Vagina (tissue), 2 donors: ENCODE measurements around the gene ZDHHC11. TPM values are rescaled to one million over a fixed set of nuclear protein-coding genes. Genes with fewer than 3 reads are reported as not detected.
"Not testable (repeated sequence)": the region's sequence is repeated elsewhere in the genome, so short reads cannot be mapped to it uniquely, and the experiment has no call there.

Source experiments
- DNase-seq, 2 donors: peaks; one replicate each; pipeline ENCODE4 v3.0.0-alpha.2; 2017; ENCODE audit errors: extremely low spot score in 2 of 2
- H3K27ac ChIP-seq: fragments of 200-600 bp; sonication (generic); one replicate; pipeline ENCODE4 v1.5.1; 2019
- H3K27me3 ChIP-seq: fragments of 200-600 bp; sonication (generic); one replicate; pipeline ENCODE4 v1.5.1; 2019
- H3K36me3 ChIP-seq, 2 donors: fragments of 200-600 bp; sonication (generic); one replicate each; pipeline ENCODE4 v1.5.1; 2017 to 2019
- H3K4me1 ChIP-seq: fragments of 200-600 bp; sonication (generic); one replicate; pipeline ENCODE4 v1.5.1; 2019
- H3K4me3 ChIP-seq, 2 donors: fragments of 200-600 bp; sonication (generic); 1 replicate in 1 of 2; 2 replicates in 1 of 2; pipeline ENCODE4 v1.5.1; 2016 to 2019
- H3K9me3 ChIP-seq: fragments of 200-600 bp; sonication (generic); one replicate; pipeline ENCODE4 v1.5.1; 2019
- CTCF ChIP-seq, 3 experiments: fragments of 450-650 bp in 2 of 3; fragments of 200-600 bp in 1 of 3; sonication (generic) in 1 of 3; IDR thresholded peaks; one replicate each; pipeline ENCODE4 v1.5.1; 2017 to 2019; ENCODE audit warnings: antibody characterized with exemption in 3 of 3, mild to moderate bottlenecking in 2 of 3, moderate library complexity in 2 of 3
- POLR2A ChIP-seq, 2 donors: fragments of 450-650 bp; IDR thresholded peaks; one replicate each; pipeline ENCODE4 v1.6.1; 2017; ENCODE audit warnings: antibody characterized with exemption in 2 of 2, mild to moderate bottlenecking in 2 of 2, moderate library complexity in 2 of 2
- POLR2AphosphoS5 ChIP-seq, 2 donors: sonication (generic); formaldehyde crosslinking; IDR thresholded peaks; one replicate each; pipeline ENCODE4 v1.9.0; 2017; ENCODE audit warnings: antibody characterized with exemption in 2 of 2, mild to moderate bottlenecking in 2 of 2, low read depth in 1 of 2; ENCODE audit not compliant: insufficient read depth in 1 of 2
- intact Hi-C: fragments of 100-400 bp; cut with DNase I; formaldehyde crosslinking; loops from one replicate; pipeline ENCODE4 v1.15.1; 2023
- total RNA-seq: library from RNA; depleted of rRNA; stranded (reverse); fragments of >200 nt; gene quantifications from one replicate; pipeline ENCODE4 v1.2.3, GENCODE V29; 2016

The ZDHHC11 gene
- total RNA-seq, 1 donor from 2014 or later, result 5.6 TPM

DNA sequence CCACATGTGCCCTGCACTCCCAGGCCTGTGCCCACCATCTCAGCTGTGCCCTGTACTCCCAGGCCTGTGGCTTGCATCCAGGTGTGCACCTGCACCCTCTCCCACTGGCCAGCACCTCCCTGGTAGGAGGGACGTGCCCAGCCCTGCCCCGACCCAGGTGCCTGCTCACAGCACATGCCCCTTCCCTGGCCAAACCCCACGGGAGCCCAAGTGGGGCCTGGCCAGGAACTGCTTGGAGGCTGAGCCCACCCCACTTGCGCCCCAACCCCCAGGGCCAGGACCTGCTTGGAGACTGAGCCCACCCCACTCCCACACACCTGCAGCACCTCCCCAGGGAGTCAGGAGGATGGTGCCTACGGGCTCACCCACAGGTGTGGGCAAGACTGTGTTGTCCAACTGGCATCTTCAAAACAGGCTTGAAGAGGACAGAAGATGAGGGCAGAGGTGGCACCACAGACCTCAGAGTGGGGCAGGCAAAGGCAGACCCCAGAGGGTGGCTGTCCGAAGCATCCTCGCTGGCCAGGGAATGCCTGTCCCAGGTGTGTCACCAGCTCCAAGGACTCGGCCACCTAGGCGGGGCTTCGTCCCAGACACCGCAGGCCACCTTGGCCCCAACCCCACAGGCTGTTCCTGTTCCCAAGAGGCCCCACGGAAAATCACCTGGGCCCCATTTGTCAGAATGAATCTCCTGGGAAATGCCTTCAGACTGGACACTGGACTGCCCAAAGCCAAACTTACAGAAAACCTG, 77.1 kb downstream of the ZDHHC11 start:
- H3K4me1 ChIP-seq, result no peaks in the 10 kb centered on the region
- peak in 1 of 2 donors; percentile 98 for DNase-seq
- H3K27me3 ChIP-seq, result no peaks in the 10 kb centered on the region
- intact Hi-C loops, result no loop called here
- no peak overlapping the region for H3K4me3 ChIP-seq
- no peaks in the 10 kb centered on the region for H3K36me3 ChIP-seq
- no peaks in the 10 kb centered on the region for H3K9me3 ChIP-seq
- no peak overlapping the region for H3K27ac ChIP-seq
- TF ChIP-seq POLR2AphosphoS5 (IDR thresholded peaks at IDR 0.05; ENCODE audit: insufficient read depth in 1 of 2, low read depth in 1 of 2), result no peak
- no peak for TF ChIP-seq CTCF (IDR thresholded peaks at IDR 0.05)
- no peak for TF ChIP-seq POLR2A (IDR thresholded peaks at IDR 0.05)

DNA sequence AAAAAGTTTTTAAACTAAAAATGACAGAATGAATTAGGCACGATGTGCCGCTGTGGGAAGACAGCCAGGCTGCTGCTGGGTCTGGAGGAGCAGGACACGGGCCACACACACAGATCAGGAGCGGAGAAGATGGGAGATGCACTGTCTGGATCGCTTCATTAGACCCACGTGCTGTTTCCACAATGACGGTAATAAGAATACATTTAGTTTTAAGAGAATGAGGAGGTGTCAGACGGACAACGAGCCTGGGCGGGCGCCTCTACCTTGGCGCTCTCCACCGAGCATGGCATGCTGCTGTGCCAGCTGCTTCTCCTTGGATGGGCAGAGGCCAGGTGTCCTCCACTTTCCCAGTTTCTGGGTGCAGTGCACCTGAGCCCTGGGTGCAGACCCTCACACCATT, 77.9 kb downstream of the ZDHHC11 start:
- H3K4me3 ChIP-seq, H3K4me1 ChIP-seq, H3K27ac ChIP-seq, intact Hi-C loops, H3K27me3 ChIP-seq, H3K36me3 ChIP-seq, H3K9me3 ChIP-seq: not testable (repeated sequence)
- peak in 1 of 2 donors; percentile 96 for DNase-seq

GRCh38 chr5:772547-772890, 78.3 kb downstream of the ZDHHC11 start:
- intact Hi-C loops, H3K4me3 ChIP-seq, H3K36me3 ChIP-seq, DNase-seq, H3K27ac ChIP-seq, H3K27me3 ChIP-seq, H3K9me3 ChIP-seq, H3K4me1 ChIP-seq: not testable (repeated sequence)

- H3K27ac ChIP-seq, H3K27me3 ChIP-seq, H3K9me3 ChIP-seq, H3K4me3 ChIP-seq, H3K4me1 ChIP-seq, H3K36me3 ChIP-seq, intact Hi-C loops: not testable (repeated sequence)
- peak in 1 of 2 donors; percentile 92 for DNase-seq
Measured at GRCh38 chr5:771841-772546, 78.8 kb downstream of the ZDHHC11 start.

DNA sequence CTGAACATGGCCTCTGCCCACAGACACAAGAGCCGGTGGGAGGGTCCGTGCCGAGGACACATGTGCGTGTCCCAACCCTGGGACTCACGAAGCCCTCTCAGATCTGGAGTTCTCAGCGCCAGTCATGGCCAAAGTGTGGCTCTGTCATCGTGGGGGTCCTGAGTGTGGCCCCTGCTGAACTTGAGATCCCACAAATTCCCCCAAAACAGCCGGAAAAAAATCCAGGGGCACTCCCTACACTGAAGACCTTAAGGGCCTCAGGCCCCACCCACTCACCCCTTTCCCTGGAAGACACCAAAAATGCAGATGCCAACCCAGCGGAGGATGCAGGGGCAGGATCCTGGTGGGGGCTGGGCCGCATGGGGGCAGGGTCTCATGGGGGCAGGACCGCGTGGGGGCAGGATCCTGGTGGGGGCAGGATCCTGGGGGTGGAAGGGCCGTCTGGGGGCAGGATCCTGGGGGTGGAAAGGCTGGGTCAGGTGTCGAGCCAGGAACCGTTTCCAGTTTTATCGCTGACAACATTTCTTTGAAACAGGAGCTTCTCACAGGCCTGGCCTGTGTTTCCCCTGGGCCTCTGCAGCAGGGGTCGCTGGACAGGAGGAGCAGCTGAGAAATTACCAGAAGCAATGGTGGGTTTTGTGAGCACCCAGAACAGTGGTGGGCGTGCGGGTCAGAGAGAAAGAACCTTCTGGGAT, 79.6 kb downstream of the ZDHHC11 start:
- DNase-seq, result peak in 1 of 2 donors; percentile 98

DNA sequence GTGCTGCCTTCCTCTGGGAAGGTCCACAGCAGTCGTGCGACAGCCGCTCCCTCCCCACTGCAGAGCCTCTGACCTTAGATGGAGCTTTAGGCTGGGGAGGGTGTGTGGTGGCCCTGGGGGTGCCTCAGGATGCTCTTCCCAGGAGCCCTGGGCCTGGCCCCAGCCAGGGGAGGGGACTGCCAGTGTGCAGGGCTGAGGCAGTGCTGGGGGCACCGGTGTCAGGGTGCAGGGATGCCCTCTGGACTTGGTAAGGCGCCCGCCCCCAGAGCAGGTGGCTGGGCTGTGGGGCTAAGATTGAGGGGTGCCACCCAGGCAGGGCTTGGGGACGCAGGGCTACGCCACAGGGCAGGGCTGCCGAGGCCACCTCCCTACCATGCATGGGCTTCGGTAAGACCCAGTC, 80.2 kb downstream of the ZDHHC11 start:
- H3K4me1 ChIP-seq, H3K4me3 ChIP-seq, H3K36me3 ChIP-seq, H3K9me3 ChIP-seq, H3K27me3 ChIP-seq, H3K27ac ChIP-seq, intact Hi-C loops: not testable (repeated sequence)
- peak in 1 of 2 donors; percentile 96 for DNase-seq

More for the DNA sequence above, 79.6 kb downstream of the ZDHHC11 start:
- H3K27me3 ChIP-seq, H3K27ac ChIP-seq, H3K36me3 ChIP-seq, intact Hi-C loops, H3K9me3 ChIP-seq, H3K4me3 ChIP-seq, H3K4me1 ChIP-seq: not testable (repeated sequence)

DNA sequence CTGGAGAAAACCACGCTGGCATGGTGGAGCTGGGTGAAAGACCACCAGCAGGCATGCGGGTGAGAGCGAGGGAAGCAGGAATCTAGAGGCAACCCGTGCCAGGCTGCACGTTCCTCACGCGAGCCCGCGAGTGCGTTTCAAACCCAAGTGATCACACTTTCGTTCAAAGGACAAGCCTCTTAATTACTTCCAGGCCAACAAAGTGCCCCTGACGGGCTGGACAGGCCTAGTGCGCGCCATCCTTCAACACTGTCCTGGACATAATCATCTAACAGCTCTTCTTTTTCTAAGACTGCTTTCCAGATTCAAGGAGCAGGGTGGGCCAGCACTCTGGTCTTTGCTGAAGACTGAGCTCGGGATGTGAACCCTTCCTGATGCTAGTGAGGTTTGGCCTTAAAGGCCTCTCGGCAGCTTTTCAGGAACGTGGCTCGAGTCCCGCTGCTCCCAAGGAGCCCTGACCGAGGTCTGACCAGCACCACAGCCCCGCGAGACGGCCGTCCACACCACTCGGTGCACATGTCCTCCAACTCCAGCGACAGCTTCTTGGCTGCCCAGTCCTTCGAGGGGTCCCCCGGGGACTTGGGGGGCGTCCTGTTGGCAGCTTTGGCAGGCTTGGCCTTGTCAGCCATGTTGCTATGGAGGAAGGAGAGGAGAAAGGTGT, 81.2 kb downstream of the ZDHHC11 start:
- H3K4me1 ChIP-seq, H3K4me3 ChIP-seq, H3K9me3 ChIP-seq, H3K36me3 ChIP-seq, intact Hi-C loops, H3K27ac ChIP-seq, H3K27me3 ChIP-seq: not testable (repeated sequence)
- DNase-seq, result peak in 1 of 2 donors; percentile 97
